Sigmoid colon (tissue), 7 donors: ENCODE results near the gene TMEM208. TPM values are rescaled to one million over a fixed set of nuclear protein-coding genes. Genes with fewer than 3 reads are reported as not detected.

Experiments used
- DNase-seq: peaks from one replicate; pipeline ENCODE4 v3.0.0-alpha.2; 2019
- H3K27ac ChIP-seq, 4 donors: fragments of 200-600 bp; sonication (generic); one replicate each; pipeline ENCODE4 v1.5.1; 2016 to 2019; ENCODE audit warnings: mild to moderate bottlenecking in 1 of 4
- H3K27me3 ChIP-seq, 3 donors: fragments of 200-600 bp; sonication (generic); one replicate each; pipeline ENCODE4 v1.5.1; 2019; ENCODE audit warnings: mild to moderate bottlenecking in 1 of 3
- H3K36me3 ChIP-seq, 4 donors: fragments of 200-600 bp; sonication (generic); one replicate each; pipeline ENCODE4 v1.5.1; 2016 to 2019
- H3K4me1 ChIP-seq, 4 donors: fragments of 200-600 bp; sonication (generic); one replicate each; pipeline ENCODE4 v1.5.1; 2017 to 2019
- H3K4me3 ChIP-seq, 4 donors: fragments of 200-600 bp; sonication (generic); one replicate each; pipeline ENCODE4 v1.5.1; 2017 to 2019; ENCODE audit warnings: mild to moderate bottlenecking in 2 of 4, moderate library complexity in 1 of 4
- H3K9me3 ChIP-seq, 4 donors: fragments of 200-600 bp in 3 of 4; sonication (generic) in 3 of 4; one replicate each; pipeline versions ENCODE4 v1.5.1 to v1.6.1; 2013 to 2019
- EP300 ChIP-seq, 4 donors: sonication (generic); formaldehyde crosslinking; IDR thresholded peaks; one replicate each; pipeline ENCODE4 v1.6.1; 2017; ENCODE audit warnings: antibody characterized with exemption in 4 of 4
- POLR2A ChIP-seq, 2 donors: fragments of 450-650 bp; IDR thresholded peaks; one replicate each; pipeline ENCODE4 v1.6.1; 2016; ENCODE audit warnings: antibody characterized with exemption in 2 of 2, mild to moderate bottlenecking in 2 of 2, moderate library complexity in 2 of 2
- POLR2AphosphoS5 ChIP-seq, 4 donors: sonication (generic); formaldehyde crosslinking; IDR thresholded peaks; one replicate each; pipeline ENCODE4 v1.6.1; 2017; ENCODE audit warnings: antibody characterized with exemption in 4 of 4
- WGBS, 2 donors: extraction: QIAGEN DNeasy Blood & Tissue Kit; methylation state at CpG; one replicate each; pipeline ENCODE4 v1.1.7; 2013; 5-methylcytosine and 5-hydroxymethylcytosine counted together
- intact Hi-C: fragments of 100-400 bp; cut with DNase I; formaldehyde crosslinking; loops from one replicate; pipeline ENCODE4 v1.15.1; 2023
- polyA plus RNA-seq, 3 donors: library from polyadenylated mRNA; stranded (reverse); fragments of 200-250 nt; gene quantifications; one replicate each; pipeline ENCODE4 v1.2.3, GENCODE V29; 2013
- total RNA-seq, 4 donors: library from RNA; depleted of rRNA; stranded (reverse); fragments of >200 nt; gene quantifications; one replicate each; pipeline ENCODE4 v1.1.0, GENCODE V29; 2016
- TF ChIP-seq, protein P1 (sequence below), 4 experiments: fragments of 450-650 bp in 3 of 4; fragments of 200-600 bp in 1 of 4; IDR thresholded peaks; one replicate each; pipeline ENCODE4 v1.5.1; 2016 to 2019; ENCODE audit warnings: antibody characterized with exemption in 4 of 4, mild to moderate bottlenecking in 3 of 4, moderate library complexity in 2 of 4
- donor health status: healthy with polysubstance abuse.
- donor health status: Bipolar disorder and iron deficiency.
- donor health status: healthy.

The TMEM208 gene
- total and polyA plus RNA-seq, 7 donors = 15.3 to 109 (median 31.4) TPM

- no peak overlapping the region for H3K4me3 ChIP-seq
- H3K4me1 ChIP-seq = no peaks in the 10 kb centered on the region
- intact Hi-C loops = no loop called here
- no peak for TF ChIP-seq EP300 (IDR thresholded peaks at IDR 0.05)
- TF ChIP-seq POLR2AphosphoS5 (IDR thresholded peaks at IDR 0.05) = no peak
- TF ChIP-seq, protein P1, sequence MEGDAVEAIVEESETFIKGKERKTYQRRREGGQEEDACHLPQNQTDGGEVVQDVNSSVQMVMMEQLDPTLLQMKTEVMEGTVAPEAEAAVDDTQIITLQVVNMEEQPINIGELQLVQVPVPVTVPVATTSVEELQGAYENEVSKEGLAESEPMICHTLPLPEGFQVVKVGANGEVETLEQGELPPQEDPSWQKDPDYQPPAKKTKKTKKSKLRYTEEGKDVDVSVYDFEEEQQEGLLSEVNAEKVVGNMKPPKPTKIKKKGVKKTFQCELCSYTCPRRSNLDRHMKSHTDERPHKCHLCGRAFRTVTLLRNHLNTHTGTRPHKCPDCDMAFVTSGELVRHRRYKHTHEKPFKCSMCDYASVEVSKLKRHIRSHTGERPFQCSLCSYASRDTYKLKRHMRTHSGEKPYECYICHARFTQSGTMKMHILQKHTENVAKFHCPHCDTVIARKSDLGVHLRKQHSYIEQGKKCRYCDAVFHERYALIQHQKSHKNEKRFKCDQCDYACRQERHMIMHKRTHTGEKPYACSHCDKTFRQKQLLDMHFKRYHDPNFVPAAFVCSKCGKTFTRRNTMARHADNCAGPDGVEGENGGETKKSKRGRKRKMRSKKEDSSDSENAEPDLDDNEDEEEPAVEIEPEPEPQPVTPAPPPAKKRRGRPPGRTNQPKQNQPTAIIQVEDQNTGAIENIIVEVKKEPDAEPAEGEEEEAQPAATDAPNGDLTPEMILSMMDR (IDR thresholded peaks at IDR 0.05) = no peak
- no peak for TF ChIP-seq POLR2A (IDR thresholded peaks at IDR 0.05)
- H3K27me3 ChIP-seq = no peaks in the 10 kb centered on the region
- no peak for DNase-seq
- H3K36me3 ChIP-seq = no peaks in the 10 kb centered on the region
- no peaks in the 10 kb centered on the region for H3K9me3 ChIP-seq
- H3K27ac ChIP-seq = no peak overlapping the region
Measured at GRCh38 chr16:67212766-67213165, 14.2 kb upstream of the TMEM208 start.

GRCh38 chr16:67213197-67214019 is 13.5 kb upstream of the TMEM208 start:
- H3K9me3 ChIP-seq = no peaks in the 10 kb centered on the region
- H3K4me3 ChIP-seq = no peak overlapping the region
- no peak for DNase-seq
- intact Hi-C loops = no loop called here
- H3K4me1 ChIP-seq = no peaks in the 10 kb centered on the region
- TF ChIP-seq POLR2A (IDR thresholded peaks at IDR 0.05) (no peak), POLR2AphosphoS5 (IDR thresholded peaks at IDR 0.05) (no peak), EP300 (IDR thresholded peaks at IDR 0.05) (no peak)
- TF ChIP-seq, protein P1 (IDR thresholded peaks at IDR 0.05) = no peak
- no peaks in the 10 kb centered on the region for H3K27me3 ChIP-seq
- H3K27ac ChIP-seq = no peak overlapping the region
- H3K36me3 ChIP-seq = no peaks in the 10 kb centered on the region
- 74 to 84% methylated on average over 8 of the region's 8 CpGs for WGBS, 2 donors

DNA sequence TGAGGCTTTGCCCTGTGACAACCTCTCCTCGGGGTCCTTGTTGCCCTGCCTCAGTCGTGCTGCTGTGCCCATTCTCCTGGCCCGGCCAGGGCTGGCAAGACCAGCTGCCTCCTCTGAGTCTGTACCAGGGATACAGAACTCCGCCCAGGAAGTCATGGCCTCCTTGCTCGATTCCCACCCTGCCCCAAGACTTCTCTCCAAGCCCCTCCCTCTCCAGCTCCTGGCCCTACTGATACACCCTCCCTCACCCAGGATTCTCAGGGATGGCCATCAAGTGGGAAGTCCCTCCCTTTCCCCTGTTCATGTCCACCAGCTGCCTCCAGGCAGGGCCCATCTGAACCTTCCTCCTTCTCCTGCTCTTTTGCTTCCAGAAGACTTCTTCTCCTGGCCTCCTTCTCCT is 11.2 kb upstream of the TMEM208 start:
- Histone ChIP-seq H3K36me3 (no peaks in the 10 kb centered on the region), H3K27ac (no peak overlapping the region), H3K27me3 (no peaks in the 10 kb centered on the region), H3K9me3 (no peaks in the 10 kb centered on the region), H3K4me3 (no peak overlapping the region), H3K4me1 (no peaks in the 10 kb centered on the region)
- TF ChIP-seq POLR2AphosphoS5 (IDR thresholded peaks at IDR 0.05) = no peak
- no peak for TF ChIP-seq EP300 (IDR thresholded peaks at IDR 0.05)
- TF ChIP-seq, protein P1 (IDR thresholded peaks at IDR 0.05) = no peak
- no peak for TF ChIP-seq POLR2A (IDR thresholded peaks at IDR 0.05)
- 68 to 74% methylated on average over 5 of the region's 5 CpGs for WGBS, 2 donors
- intact Hi-C loops = no loop called here
- no peak for DNase-seq

GRCh38 chr16:67216612-67217490 is 10.1 kb upstream of the TMEM208 start:
- intact Hi-C loops = no loop called here
- WGBS, 2 donors = 73 to 84% methylated on average over 18 of the region's 18 CpGs
- no peaks in the 10 kb centered on the region for H3K9me3 ChIP-seq
- H3K4me3 ChIP-seq = no peak overlapping the region
- no peaks in the 10 kb centered on the region for H3K27me3 ChIP-seq
- TF ChIP-seq EP300 (IDR thresholded peaks at IDR 0.05) (no peak), POLR2AphosphoS5 (IDR thresholded peaks at IDR 0.05) (no peak), POLR2A (IDR thresholded peaks at IDR 0.05) (no peak)
- TF ChIP-seq, protein P1 (IDR thresholded peaks at IDR 0.05) = no peak
- no peaks in the 10 kb centered on the region for H3K36me3 ChIP-seq
- H3K4me1 ChIP-seq = no peaks in the 10 kb centered on the region
- H3K27ac ChIP-seq = peak overlapping the region in 1 of 4 donors; percentile 29
- no peak for DNase-seq
